Astrocyte of the hippocampus (primary cell): Measurements from ENCODE around the gene TMEFF2.
"Not testable (repeated sequence)": the region's sequence is repeated elsewhere in the genome, so short reads cannot be mapped to it uniquely, and the experiment has no call there.

Experiments used
- DNase-seq: peaks from one replicate; pipeline ENCODE4 v3.0.0; 2011; ENCODE audit warnings: low read depth, low spot score

TMEFF2 gene

DNA sequence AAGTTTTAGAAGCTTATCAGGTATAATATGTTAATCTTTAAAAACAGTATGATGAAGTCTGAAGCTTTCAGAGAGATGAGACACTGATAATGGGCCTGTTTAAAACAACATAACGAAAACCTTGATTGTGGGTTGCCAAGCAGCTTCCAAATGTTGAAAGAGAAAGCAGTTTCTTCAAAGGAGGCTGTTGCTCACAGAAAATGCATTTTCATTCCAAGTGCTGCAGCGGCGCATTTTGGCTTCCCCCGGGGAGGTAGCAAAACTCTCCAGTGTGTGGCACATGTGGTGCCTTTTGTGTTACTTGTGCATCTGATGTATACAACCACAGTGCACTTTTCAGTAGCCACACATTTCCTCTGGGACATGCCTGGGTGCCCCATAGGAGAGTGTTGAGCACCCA lies 66.1 kb downstream of the TMEFF2 start:
- DNase-seq, result peak; percentile 43

DNA sequence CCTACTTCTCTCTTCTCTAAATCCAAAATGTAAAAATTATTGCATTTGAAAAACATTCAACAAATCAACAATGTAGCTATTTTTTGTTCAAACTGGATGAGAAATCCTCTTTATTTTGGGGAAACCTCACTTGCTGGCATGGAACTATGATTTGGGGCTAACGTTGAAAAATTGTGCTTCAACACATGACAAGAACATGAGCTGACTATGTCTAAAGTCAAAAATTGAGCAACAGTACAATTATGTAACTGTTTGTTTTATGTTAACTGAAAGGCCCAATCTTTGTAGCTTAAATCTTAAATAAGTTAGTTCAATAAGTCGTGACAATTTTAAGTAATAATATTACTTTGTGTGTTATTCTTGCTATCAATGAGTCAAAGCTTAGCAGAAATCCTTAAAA lies 67.3 kb downstream of the TMEFF2 start:
- no peak for DNase-seq

DNA sequence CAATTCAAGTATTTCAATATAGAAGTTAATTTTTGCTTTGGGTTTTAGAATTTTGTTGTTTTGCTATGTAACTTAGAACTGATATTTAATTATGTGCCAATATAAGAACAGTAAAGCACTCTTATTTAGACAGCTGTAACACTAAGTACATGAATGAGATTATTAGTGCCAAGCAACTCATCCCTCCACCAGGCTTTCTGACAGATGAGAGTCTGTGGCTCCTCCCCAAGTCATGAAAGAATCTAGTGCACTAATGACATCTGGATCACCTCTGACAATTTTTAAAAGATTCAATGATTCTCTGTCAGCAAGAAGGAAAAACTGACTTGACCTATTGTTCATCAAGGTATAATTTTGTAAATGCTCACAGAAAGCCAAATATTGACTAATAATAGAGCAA lies 67.8 kb downstream of the TMEFF2 start:
- DNase-seq, result no peak

GRCh38 chr2:192126426-192126825 lies 68.3 kb downstream of the TMEFF2 start:
- DNase-seq, result no peak

DNA sequence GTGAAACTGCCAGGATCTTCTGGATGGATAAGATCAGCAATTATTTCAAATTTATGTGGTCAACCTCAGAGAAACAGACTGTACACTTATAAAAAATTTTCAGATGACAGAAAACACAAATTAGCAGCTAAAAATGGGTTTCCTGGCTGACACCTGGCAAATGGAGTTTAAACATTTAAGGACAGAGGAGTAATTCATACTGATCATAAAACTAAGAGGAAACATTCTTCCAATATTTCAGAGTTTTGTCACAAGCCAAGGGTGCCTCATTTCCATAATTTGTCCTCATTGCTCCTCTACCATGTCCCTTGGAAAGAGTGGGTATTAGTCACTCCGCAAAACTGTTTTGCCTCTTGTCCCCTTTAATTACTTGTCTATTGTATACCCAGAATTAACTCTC lies 70.2 kb downstream of the TMEFF2 start:
- DNase-seq, result peak; percentile 74

GRCh38 chr2:192123847-192124246 lies 70.9 kb downstream of the TMEFF2 start:
- DNase-seq, result peak; percentile 46

GRCh38 chr2:192122946-192123345 lies 71.8 kb downstream of the TMEFF2 start:
- DNase-seq, result no peak

- no peak for DNase-seq
Observed at GRCh38 chr2:192122141-192122540, 72.6 kb downstream of the TMEFF2 start.

GRCh38 chr2:192119536-192119935 lies 75.2 kb downstream of the TMEFF2 start:
- DNase-seq, result no peak

- DNase-seq, result no peak
Observed at GRCh38 chr2:192117705-192118104, 77.0 kb downstream of the TMEFF2 start.

DNA sequence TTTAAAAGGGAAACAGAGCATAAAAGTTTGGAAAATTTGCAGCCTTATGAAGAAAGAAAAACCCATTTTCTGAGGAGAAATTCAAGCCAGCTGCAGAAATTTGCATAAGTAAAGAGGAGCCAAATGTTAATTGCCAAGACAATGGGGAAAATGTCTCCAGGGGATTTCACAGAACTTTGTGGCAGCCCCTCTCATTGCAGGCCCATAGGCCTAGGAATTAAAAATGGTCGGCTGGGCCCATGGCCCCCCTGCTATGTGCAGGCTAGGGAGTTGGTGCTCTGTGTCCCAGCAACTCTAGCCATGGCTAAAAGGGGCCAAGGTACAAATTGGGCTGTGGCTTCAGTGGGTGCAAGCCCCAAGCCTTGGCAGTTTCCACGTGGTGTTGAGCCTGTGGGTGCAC lies 83.2 kb downstream of the TMEFF2 start:
- DNase-seq, result not testable (repeated sequence)

- no peak for DNase-seq
Observed at GRCh38 chr2:192099742-192100141, 95.0 kb downstream of the TMEFF2 start.

GRCh38 chr2:192098814-192099491 lies 95.8 kb downstream of the TMEFF2 start:
- DNase-seq, result no peak

- no peak for DNase-seq
Observed at GRCh38 chr2:192091476-192091875, 103.3 kb downstream of the TMEFF2 start.

GRCh38 chr2:192090911-192091310 lies 103.8 kb downstream of the TMEFF2 start:
- no peak for DNase-seq

- DNase-seq, result peak; percentile 46
Observed at GRCh38 chr2:192087398-192087958, 107.3 kb downstream of the TMEFF2 start.

GRCh38 chr2:192082121-192082520 lies 112.6 kb downstream of the TMEFF2 start:
- no peak for DNase-seq

- DNase-seq, result not testable (repeated sequence)
Observed at GRCh38 chr2:192080096-192080495, 114.6 kb downstream of the TMEFF2 start.

DNA sequence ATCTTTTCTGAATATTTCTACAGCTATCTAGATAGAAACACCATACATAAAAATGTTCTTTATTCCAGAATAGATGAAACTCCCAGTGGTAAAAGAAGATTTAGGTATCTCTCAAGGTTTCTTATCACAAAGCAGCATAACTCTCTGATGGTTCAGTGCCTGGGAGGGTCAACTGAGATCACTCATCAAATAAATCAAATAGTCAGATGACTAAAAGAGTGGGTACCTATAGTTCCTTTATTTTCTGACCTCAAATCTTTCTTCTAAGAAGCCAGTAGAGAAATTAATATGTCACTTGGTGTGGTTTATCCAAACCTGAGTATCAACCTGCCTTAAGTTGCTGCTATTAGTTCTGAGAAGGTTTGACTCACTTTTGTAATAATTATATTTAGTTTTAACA lies 120.9 kb downstream of the TMEFF2 start:
- no peak for DNase-seq

- no peak for DNase-seq
Observed at GRCh38 chr2:192072778-192073177, 122.0 kb downstream of the TMEFF2 start.

DNA sequence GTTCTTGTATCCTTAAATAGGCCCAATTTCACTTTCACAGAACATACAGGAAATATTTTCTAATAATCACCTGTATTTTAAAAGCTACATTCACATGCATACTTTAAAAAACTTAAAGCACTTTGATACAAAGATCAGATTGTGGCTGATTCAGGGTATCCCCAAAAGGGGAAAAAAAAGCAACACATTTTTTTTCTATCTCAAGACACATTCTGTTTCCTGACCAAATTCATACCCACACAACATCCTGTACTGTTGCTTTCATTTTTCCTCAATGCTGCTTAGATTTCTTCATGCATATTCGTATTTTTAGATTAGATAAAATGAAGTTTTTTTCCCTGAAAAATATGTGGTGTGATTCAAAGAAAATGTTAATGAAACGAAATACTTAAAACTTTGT lies 122.5 kb downstream of the TMEFF2 start:
- no peak for DNase-seq

- no peak for DNase-seq
Observed at GRCh38 chr2:192070099-192070498, 124.6 kb downstream of the TMEFF2 start.

DNA sequence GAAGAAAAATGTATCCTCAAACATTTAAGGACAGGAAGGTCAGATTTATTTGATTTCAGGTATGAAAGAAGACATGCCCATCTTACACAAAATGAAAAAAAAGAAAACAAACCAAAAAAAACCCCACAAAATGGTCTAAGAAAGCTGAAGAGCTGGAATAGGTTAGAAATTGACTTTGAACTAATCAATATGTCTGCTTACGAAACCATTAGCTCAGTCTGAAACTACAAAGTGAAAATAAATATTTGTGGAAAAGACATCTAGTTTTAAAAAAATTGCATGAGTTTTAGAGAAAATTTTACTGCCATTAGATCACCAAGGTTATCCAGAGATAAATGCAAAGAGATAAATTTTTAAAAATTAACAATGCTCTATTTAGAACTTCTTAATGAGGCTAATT lies 125.3 kb downstream of the TMEFF2 start:
- no peak for DNase-seq

DNA sequence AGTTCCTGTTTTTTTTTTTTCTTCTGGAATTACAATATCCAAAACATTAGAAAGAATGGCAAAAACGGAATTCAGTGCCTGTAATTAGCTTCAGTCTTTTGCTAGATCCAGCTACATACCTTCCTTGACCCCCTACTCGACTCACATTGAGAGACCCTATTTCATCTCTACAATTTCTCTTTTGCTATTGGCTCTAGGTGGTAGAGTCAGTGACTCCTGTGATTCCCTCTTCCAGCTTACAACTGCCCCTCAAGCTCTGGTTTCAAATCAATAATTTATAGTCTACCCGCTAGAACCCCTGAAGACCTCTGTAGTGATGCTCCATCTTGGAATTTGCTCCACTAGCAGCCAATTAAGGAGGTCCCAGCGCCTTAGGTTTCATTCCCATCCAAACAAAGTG lies 125.8 kb downstream of the TMEFF2 start:
- no peak for DNase-seq
